ENCODE results near the gene SLC22A13.

SLC22A13 gene

GRCh38 chr3:38313695-38314094 is 48.1 kb downstream of the SLC22A13 start:
- Histone ChIP-seq H2AFZ (ENCODE audit: low read length) (no peak overlapping the region), H3K9ac (ENCODE audit: low read length) (no peak overlapping the region), H3K9me3 (ENCODE audit: low read length) (no peaks in the 10 kb centered on the region), H3K36me3 (ENCODE audit: insufficient read depth, low read length) (no peaks in the 10 kb centered on the region), H3K9me2 (ENCODE audit: low read depth, low read length) (no peaks in the 10 kb centered on the region), H3K4me2 (ENCODE audit: low read length) (no peak overlapping the region), H3F3A (ENCODE audit: insufficient read depth, low read length) (no peaks in the 10 kb centered on the region), H3K27me3 (ENCODE audit: insufficient read depth, low read length) (0 out of 2 replicates have a peak, but pooled peaks cover 4% of the 10 kb centered on the region), H3K4me1 (ENCODE audit: insufficient read depth, low read length, severe bottlenecking) (no peaks in the 10 kb centered on the region), H3K4me3 (ENCODE audit: low read depth, low read length, poor library complexity, severe bottlenecking) (no peak overlapping the region), H3K27ac (ENCODE audit: low read depth, low read length, poor library complexity, severe bottlenecking) (no peak overlapping the region), H4K20me1 (ENCODE audit: insufficient read depth, low read length) (no peaks in the 10 kb centered on the region), H3K79me2 (ENCODE audit: insufficient read depth, low read length) (no peaks in the 10 kb centered on the region)
- TF ChIP-seq EZH2 (IDR thresholded peaks at IDR 0.05; ENCODE audit: borderline replicate concordance, low read length) (no peak), CTCF (IDR thresholded peaks at IDR 0.05; ENCODE audit: low read length) (no peak)

GRCh38 chr3:38314112-38314763 is 48.6 kb downstream of the SLC22A13 start:
- H3K79me2 ChIP-seq (ENCODE audit: insufficient read depth, low read length) = no peaks in the 10 kb centered on the region
- H3K27me3 ChIP-seq (ENCODE audit: insufficient read depth, low read length) = no peaks in the 10 kb centered on the region
- H3F3A ChIP-seq (ENCODE audit: insufficient read depth, low read length) = no peaks in the 10 kb centered on the region
- no peak overlapping the region for H3K4me2 ChIP-seq (ENCODE audit: low read length)
- H3K9ac ChIP-seq (ENCODE audit: low read length) = no peak overlapping the region
- H3K9me3 ChIP-seq (ENCODE audit: low read length) = no peaks in the 10 kb centered on the region
- H3K4me3 ChIP-seq (ENCODE audit: low read depth, low read length, poor library complexity, severe bottlenecking) = no peak overlapping the region
- H3K4me1 ChIP-seq (ENCODE audit: insufficient read depth, low read length, severe bottlenecking) = no peaks in the 10 kb centered on the region
- H2AFZ ChIP-seq (ENCODE audit: low read length) = no peak overlapping the region
- no peaks in the 10 kb centered on the region for H4K20me1 ChIP-seq (ENCODE audit: insufficient read depth, low read length)
- TF ChIP-seq EZH2 (IDR thresholded peaks at IDR 0.05; ENCODE audit: borderline replicate concordance, low read length) (no peak), CTCF (IDR thresholded peaks at IDR 0.05; ENCODE audit: low read length) (no peak)
- H3K36me3 ChIP-seq (ENCODE audit: insufficient read depth, low read length) = no peaks in the 10 kb centered on the region
- H3K27ac ChIP-seq (ENCODE audit: low read depth, low read length, poor library complexity, severe bottlenecking) = no peak overlapping the region
- no peaks in the 10 kb centered on the region for H3K9me2 ChIP-seq (ENCODE audit: low read depth, low read length)

GRCh38 chr3:38314764-38315487 is 49.3 kb downstream of the SLC22A13 start:
- no peaks in the 10 kb centered on the region for H3K4me1 ChIP-seq (ENCODE audit: insufficient read depth, low read length, severe bottlenecking)
- no peak for TF ChIP-seq EZH2 (IDR thresholded peaks at IDR 0.05; ENCODE audit: borderline replicate concordance, low read length)
- TF ChIP-seq CTCF (IDR thresholded peaks at IDR 0.05; ENCODE audit: low read length) = no peak
- H3K4me2 ChIP-seq (ENCODE audit: low read length) = no peak overlapping the region
- H3K4me3 ChIP-seq (ENCODE audit: low read depth, low read length, poor library complexity, severe bottlenecking) = no peak overlapping the region
- no peaks in the 10 kb centered on the region for H3F3A ChIP-seq (ENCODE audit: insufficient read depth, low read length)
- no peaks in the 10 kb centered on the region for H4K20me1 ChIP-seq (ENCODE audit: insufficient read depth, low read length)
- no peak overlapping the region for H2AFZ ChIP-seq (ENCODE audit: low read length)
- no peaks in the 10 kb centered on the region for H3K9me2 ChIP-seq (ENCODE audit: low read depth, low read length)
- no peak overlapping the region for H3K9ac ChIP-seq (ENCODE audit: low read length)
- H3K9me3 ChIP-seq (ENCODE audit: low read length) = no peaks in the 10 kb centered on the region
- H3K27me3 ChIP-seq (ENCODE audit: insufficient read depth, low read length) = no peaks in the 10 kb centered on the region
- H3K79me2 ChIP-seq (ENCODE audit: insufficient read depth, low read length) = no peaks in the 10 kb centered on the region
- H3K27ac ChIP-seq (ENCODE audit: low read depth, low read length, poor library complexity, severe bottlenecking) = no peak overlapping the region
- H3K36me3 ChIP-seq (ENCODE audit: insufficient read depth, low read length) = no peaks in the 10 kb centered on the region

Data from OCI-LY1 (cell line).